SK-N-SH (cell line): ENCODE measurements around the gene SH3RF1. TPM values are rescaled to one million over a fixed set of nuclear protein-coding genes. Genes with fewer than 3 reads are reported as not detected.

Experiments
- CTCF ChIA-PET: fragments of 300-600, 350-600 bp; formaldehyde crosslinking; extraction: SDS; loops from one replicate; lab custom pipeline; 2021; lab: Yijun Ruan, JAX
- POLR2A ChIA-PET: fragments of 350-600 bp; sonication (Branson Sonifier 250); formaldehyde crosslinking; extraction: SDS; loops from one replicate; lab custom pipeline; 2020; ENCODE audit warnings: antibody characterized with exemption, inconsistent platforms; lab: Yijun Ruan, JAX
- DNase-seq: peaks from one replicate; pipeline ENCODE4 v3.0.0; 2012
- H2AFZ ChIP-seq: fragments of 200-600 bp; sonication (generic); 2 replicates; pipeline ENCODE4 v1.8.1; 2016; ENCODE audit warnings: antibody characterized with exemption, mild to moderate bottlenecking, low read depth
- H3F3A ChIP-seq: fragments of 200-600 bp; sonication (generic); replicated peaks from 2 replicates; pipeline ENCODE3; 2016; ENCODE audit warnings: antibody characterized with exemption, mild to moderate bottlenecking; ENCODE audit not compliant: insufficient read depth
- H3K27ac ChIP-seq, 2 experiments: fragments of 200-500 bp in 1 of 2; fragments of 200-600 bp in 1 of 2; sonication (Bioruptor generic) in 1 of 2; sonication (generic), shearing (Covaris generic) in 1 of 2; 2 replicates each; pipeline versions ENCODE4 v1.5.1 to v1.6.1; 2014 to 2016; ENCODE audit warnings: low read depth in 2 of 2, inconsistent platforms in 1 of 2, low read length in 1 of 2, mild to moderate bottlenecking in 1 of 2, mixed read lengths in 1 of 2
- H3K27me3 ChIP-seq: fragments of 200-600 bp; sonication (generic), shearing (Covaris generic); 2 replicates; pipeline ENCODE4 v1.6.1; 2016; ENCODE audit warnings: mixed run types; ENCODE audit not compliant: insufficient read depth
- H3K36me3 ChIP-seq, 2 experiments: fragments of 200-500 bp in 1 of 2; fragments of 200-600 bp in 1 of 2; sonication (Bioruptor generic) in 1 of 2; sonication (generic) in 1 of 2; replicated peaks in 1 of 2; 2 replicates each; pipeline versions ENCODE3 to v1.5.1; 2014 to 2016; ENCODE audit warnings: low read length in 1 of 2, mild to moderate bottlenecking in 1 of 2; ENCODE audit not compliant: insufficient read depth in 2 of 2, control insufficient read depth in 1 of 2
- H3K4me1 ChIP-seq, 2 experiments: fragments of 200-500 bp in 1 of 2; fragments of 200-600 bp in 1 of 2; sonication (Bioruptor generic) in 1 of 2; sonication (generic), shearing (Covaris generic) in 1 of 2; 2 replicates each; pipeline versions ENCODE4 v1.5.1 to v1.6.1; 2014 to 2016; ENCODE audit warnings: low read depth in 1 of 2, low read length in 1 of 2, mixed run types in 1 of 2; ENCODE audit not compliant: insufficient read depth in 2 of 2, control insufficient read depth in 1 of 2
- H3K4me2 ChIP-seq: fragments of 200-600 bp; sonication (generic), shearing (Covaris generic); 2 replicates; pipeline ENCODE4 v1.6.1; 2017; ENCODE audit warnings: mixed run types
- H3K4me3 ChIP-seq, 2 experiments: fragments of 200-500 bp in 1 of 2; fragments of 200-600 bp in 1 of 2; sonication (Bioruptor generic) in 1 of 2; sonication (generic), shearing (Covaris generic) in 1 of 2; 2 replicates each; pipeline versions ENCODE4 v1.5.1 to v1.8.1; 2014 to 2016; ENCODE audit warnings: low read depth in 2 of 2, inconsistent platforms in 1 of 2, low read length in 1 of 2, mild to moderate bottlenecking in 1 of 2, mixed read lengths in 1 of 2, moderate library complexity in 1 of 2
- H3K79me2 ChIP-seq: fragments of 200-600 bp; sonication (generic); 2 replicates; pipeline ENCODE4 v1.8.1; 2017; ENCODE audit warnings: mild to moderate bottlenecking; ENCODE audit not compliant: insufficient read depth
- H3K9ac ChIP-seq: fragments of 200-600 bp; sonication (generic); 2 replicates; pipeline ENCODE4 v1.6.1; 2017; ENCODE audit warnings: mixed run types
- H3K9me2 ChIP-seq: fragments of 200-600 bp; sonication (generic); 2 replicates; pipeline ENCODE4 v1.6.1; 2017; ENCODE audit warnings: mixed run types
- H3K9me3 ChIP-seq: fragments of 200-600 bp; sonication (generic); 2 replicates; pipeline ENCODE4 v1.6.1; 2017; ENCODE audit warnings: mixed run types, mild to moderate bottlenecking, moderate library complexity
- H4K20me1 ChIP-seq: fragments of 200-600 bp; sonication (generic); 2 replicates; pipeline ENCODE4 v1.6.1; 2017; ENCODE audit warnings: mild to moderate bottlenecking, mixed run types; ENCODE audit not compliant: insufficient read depth
- CHD2 ChIP-seq: fragments of 150-350 bp; IDR thresholded peaks from 2 replicates; pipeline ENCODE4 v1.6.1; 2018; ENCODE audit warnings: low read length; ENCODE audit not compliant: partially characterized antibody
- CTCF ChIP-seq: fragments of 200-600 bp; sonication (generic); IDR thresholded peaks from 2 replicates; pipeline ENCODE4 v1.6.1; 2017; ENCODE audit warnings: antibody characterized with exemption, mild to moderate bottlenecking, moderate library complexity
- ELF1 ChIP-seq: IDR thresholded peaks from 2 replicates; pipeline ENCODE4 v1.4.0; 2012
- EP300 ChIP-seq, 2 experiments: IDR thresholded peaks; 2 replicates each; pipeline versions ENCODE4 v1.4.0 to v1.6.1; 2012; ENCODE audit warnings: borderline replicate concordance in 1 of 2, low read depth in 1 of 2, low read length in 1 of 2
- FOXJ3 ChIP-seq: sonication (generic); formaldehyde crosslinking; IDR thresholded peaks from 2 replicates; pipeline ENCODE4 v1.5.1; 2020; ENCODE audit warnings: mild to moderate bottlenecking, missing genetic modification reagents
- FOXM1 ChIP-seq: IDR thresholded peaks from 2 replicates; pipeline ENCODE4 v1.4.0; 2012; ENCODE audit warnings: low read depth, mild to moderate bottlenecking
- RAD21 ChIP-seq: IDR thresholded peaks from 2 replicates; pipeline ENCODE4 v1.6.1; 2012; ENCODE audit warnings: mild to moderate bottlenecking, low read length
- RCOR1 ChIP-seq: fragments of 150-350 bp; IDR thresholded peaks from 2 replicates; pipeline ENCODE4 v1.6.1; 2017; ENCODE audit warnings: antibody characterized with exemption, low read length
- RFX5 ChIP-seq: IDR thresholded peaks from 2 replicates; pipeline ENCODE4 v1.6.1; 2012; ENCODE audit warnings: mild to moderate bottlenecking, improper control_type of control experiment, low read length
- SMC3 ChIP-seq: IDR thresholded peaks from 2 replicates; pipeline ENCODE4 v1.6.1; 2012; ENCODE audit warnings: low read depth, low read length, improper control_type of control experiment
- TEAD4 ChIP-seq: IDR thresholded peaks from 2 replicates; pipeline ENCODE4 v1.4.0; 2012; ENCODE audit warnings: mild to moderate bottlenecking, borderline replicate concordance; ENCODE audit not compliant: insufficient read depth
- USF1 ChIP-seq: IDR thresholded peaks from 2 replicates; pipeline ENCODE4 v1.4.0; 2012; ENCODE audit warnings: low read depth, borderline replicate concordance
- USF2 ChIP-seq: fragments of 150-350 bp; IDR thresholded peaks from 2 replicates; pipeline ENCODE4 v1.6.1; 2017; ENCODE audit warnings: antibody characterized with exemption, low read length, low read depth, borderline replicate concordance
- WGBS: methylation state at CpG from one replicate; pipeline ENCODE4 v1.1.6; 2017; ENCODE audit warnings: low lambda C conversion rate; 5-methylcytosine and 5-hydroxymethylcytosine counted together
- polyA plus RNA-seq, 3 experiments: library from polyadenylated mRNA; depleted of rRNA; stranded (reverse); fragments of >200 nt; gene quantifications; 2 replicates each; pipeline ENCODE4 v1.2.3, GENCODE V29; 2012

The SH3RF1 gene
- polyA plus RNA-seq, 1 of the 3 experiments (the other 2 are of a cell fraction) = 22.0 TPM

GRCh38 chr4:169311643-169312365, 41.0 kb upstream of the SH3RF1 start:
- no peak overlapping the region for H3K27ac ChIP-seq
- DNase-seq = peak; percentile 51
- POLR2A ChIA-PET = no interaction called here
- H3K9ac ChIP-seq = no peak overlapping the region
- no peak overlapping the region for H3K4me2 ChIP-seq
- no peak overlapping the region; a peak in 1 of 4 replicates for H3K4me3 ChIP-seq
- H3K79me2 ChIP-seq = no peaks in the 10 kb centered on the region
- no peaks in the 10 kb centered on the region for H4K20me1 ChIP-seq
- TF ChIP-seq SMC3 = peak; percentile 35
- peak; percentile 66 for TF ChIP-seq CTCF
- no peak for TF ChIP-seq RCOR1
- no peak for TF ChIP-seq EP300 (IDR thresholded peaks at IDR 0.05; ENCODE audit: borderline replicate concordance in 1 of 2, low read depth in 1 of 2, low read length in 1 of 2)
- no peak for TF ChIP-seq RFX5
- TF ChIP-seq TEAD4 = peak; percentile 58; the same call in 1 of the 2 replicates
- TF ChIP-seq RAD21 = peak; percentile 62
- H2AFZ ChIP-seq = no peak overlapping the region
- no peaks in the 10 kb centered on the region for H3K9me3 ChIP-seq
- no peaks in the 10 kb centered on the region for H3K9me2 ChIP-seq
- H3K36me3 ChIP-seq = no peaks in the 10 kb centered on the region
- H3F3A ChIP-seq = peaks cover 14% of the 10 kb centered on the region
- CTCF ChIA-PET = interaction anchor here (0.6 to 1.3 kb wide), 5 partner anchors 49 to 288 kb away, joined by 3 to 5 read pairs (median 3); no protein-coding TSS in a partner anchor
- peaks cover 11 to 12% of the 10 kb centered on the region in 2 experiments; a peak in 3 of 4 replicates for H3K4me1 ChIP-seq
- no peaks in the 10 kb centered on the region for H3K27me3 ChIP-seq
- WGBS = 75% methylated on average over 10 of the region's 12 CpGs

GRCh38 chr4:169309326-169309967, 38.7 kb upstream of the SH3RF1 start:
- 97% methylated on average over 11 of the region's 12 CpGs for WGBS

More at GRCh38 chr4:169309326-169309967, 38.7 kb upstream of the SH3RF1 start:
- H2AFZ ChIP-seq = no peak overlapping the region
- H3K9ac ChIP-seq = no peak overlapping the region
- no peak overlapping the region for H3K4me2 ChIP-seq
- DNase-seq = no peak
- CTCF ChIA-PET = no interaction called here
- TF ChIP-seq CHD2 = no peak
- no peak for TF ChIP-seq USF1
- no peak for TF ChIP-seq FOXM1
- TF ChIP-seq TEAD4 = no peak
- TF ChIP-seq ELF1 = no peak
- TF ChIP-seq FOXJ3 (CRISPR knock-in tag) = no peak
- TF ChIP-seq USF2 = no peak
- TF ChIP-seq, all 33 proteins: peak for 0
- no peak overlapping the region for H3K27ac ChIP-seq
- POLR2A ChIA-PET = no interaction called here
- H3K36me3 ChIP-seq = no peaks in the 10 kb centered on the region
- H3K9me2 ChIP-seq = no peaks in the 10 kb centered on the region
- H4K20me1 ChIP-seq = no peaks in the 10 kb centered on the region
- H3K79me2 ChIP-seq = no peaks in the 10 kb centered on the region
- no peaks in the 10 kb centered on the region for H3F3A ChIP-seq
- H3K9me3 ChIP-seq = no peaks in the 10 kb centered on the region
- H3K27me3 ChIP-seq = no peaks in the 10 kb centered on the region
- no peaks in the 10 kb centered on the region; a peak in 2 of 4 replicates for H3K4me1 ChIP-seq
- no peak overlapping the region for H3K4me3 ChIP-seq
